Hindlimb muscle (tissue), 1 donor: ENCODE data around the gene GNAS. TPM values are rescaled to one million over a fixed set of nuclear protein-coding genes. Genes with fewer than 3 reads are reported as not detected.
"Not testable (repeated sequence)": the region's sequence is repeated elsewhere in the genome, so short reads cannot be mapped to it uniquely, and the experiment has no call there.

ENCODE experiments used
- DNase-seq: peaks from one replicate; pipeline ENCODE4 v3.0.0-alpha.2; 2013
- polyA plus RNA-seq: library from polyadenylated mRNA; unstranded; fragments of 120-200 nt; gene quantifications from one replicate; pipeline ENCODE4 v1.2.1, GENCODE V29; 2013; ENCODE audit not compliant: insufficient read length

Gene GNAS
- polyA plus RNA-seq, 1 donor = 3,728 TPM

- DNase-seq = no peak
Observed at GRCh38 chr20:58932170-58932569, 79.7 kb downstream of the GNAS start.

GRCh38 chr20:58938078-58938477 lies 85.6 kb downstream of the GNAS start:
- DNase-seq = no peak

DNA sequence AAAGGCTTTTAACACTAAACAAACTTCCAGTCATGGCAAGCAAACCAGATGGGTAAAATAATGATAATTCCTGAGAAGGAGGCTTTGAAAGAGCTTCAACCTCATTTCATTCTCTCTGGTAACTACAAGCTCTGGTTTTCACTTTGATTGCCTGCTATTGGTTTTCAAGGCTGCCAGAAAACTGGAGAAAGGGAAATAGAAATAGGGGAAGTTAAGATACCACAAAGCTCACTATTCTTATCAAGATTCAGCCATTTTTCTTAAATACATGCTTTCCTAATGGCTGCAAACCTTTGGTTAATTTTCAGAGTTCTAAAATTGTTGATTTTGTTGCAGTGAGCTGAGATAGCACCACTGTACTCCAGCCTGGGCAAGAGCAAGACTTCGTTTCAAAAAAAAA lies 86.0 kb downstream of the GNAS start:
- DNase-seq = no peak

- DNase-seq = no peak
Observed at GRCh38 chr20:58941471-58941870, 89.0 kb downstream of the GNAS start.

- no peak for DNase-seq
Observed at GRCh38 chr20:58942549-58942948, 90.0 kb downstream of the GNAS start.

- DNase-seq = no peak
Observed at GRCh38 chr20:58944610-58945009, 92.1 kb downstream of the GNAS start.

- no peak for DNase-seq
Observed at GRCh38 chr20:58945965-58946631, 93.6 kb downstream of the GNAS start.

DNA sequence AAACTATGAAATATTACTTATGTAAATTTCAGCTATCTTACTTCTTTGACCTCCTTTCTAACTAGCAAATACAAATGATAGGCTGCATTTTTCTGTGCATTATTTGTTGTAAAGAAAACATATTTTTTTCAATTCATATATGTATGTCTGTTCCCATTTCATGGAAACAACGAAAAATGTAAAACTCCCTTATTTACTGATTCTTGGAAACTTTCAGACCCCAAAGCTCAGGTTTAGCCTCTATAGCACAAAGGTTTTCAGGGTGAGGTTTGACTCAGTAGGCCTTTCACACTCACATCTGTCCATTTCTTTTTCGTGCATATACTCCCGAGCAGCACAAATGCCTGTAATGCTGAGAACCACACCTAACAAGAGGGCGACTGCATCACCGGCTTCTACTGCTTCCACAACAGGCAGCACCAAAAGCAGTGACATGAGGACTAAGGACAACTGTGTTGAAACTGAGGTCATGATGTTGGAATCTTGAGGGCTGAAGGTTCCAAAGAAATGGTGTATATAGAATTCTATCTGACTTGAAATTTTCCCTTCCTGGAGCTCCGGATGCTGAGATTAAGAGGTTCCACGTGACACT lies 95.4 kb downstream of the GNAS start:
- not testable (repeated sequence) for DNase-seq

- DNase-seq = no peak
Observed at GRCh38 chr20:58950603-58951002, 98.1 kb downstream of the GNAS start.

- no peak for DNase-seq
Observed at GRCh38 chr20:58953050-58953449, 100.5 kb downstream of the GNAS start.

- no peak for DNase-seq
Observed at GRCh38 chr20:58956078-58956477, 103.6 kb downstream of the GNAS start.

DNA sequence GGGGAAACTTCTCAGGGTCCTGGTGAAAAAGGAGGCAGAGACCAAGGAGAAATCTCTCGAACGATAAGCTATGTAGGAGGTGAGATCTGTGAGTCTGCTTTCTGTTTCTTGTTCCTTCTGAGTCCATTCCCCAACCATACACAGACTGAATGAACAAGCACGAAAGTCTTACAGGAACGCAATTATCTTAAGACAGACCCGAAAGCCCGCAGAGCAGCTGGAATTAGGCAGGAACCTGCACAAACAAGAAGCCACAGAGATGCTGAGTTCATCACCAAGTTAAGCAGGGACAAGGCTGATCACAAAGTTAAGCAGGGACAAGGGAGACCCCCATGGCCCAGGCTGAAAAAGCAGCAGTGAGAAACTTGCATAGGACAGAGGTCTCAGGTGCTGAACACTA lies 107.1 kb downstream of the GNAS start:
- DNase-seq = no peak

Other genes starting within 250 kb of the GNAS start
- 71.0 TPM for gene STX16, start 201.4 kb upstream of the GNAS start, polyA plus RNA-seq
- 42.6 TPM for gene NPEPL1, start 159.9 kb upstream of the GNAS start, polyA plus RNA-seq
- gene GNAS-AS1, start 1.8 kb upstream of the GNAS start, polyA plus RNA-seq = 2.5 TPM
- gene NELFCD, start 128.5 kb downstream of the GNAS start, polyA plus RNA-seq = 61.0 TPM
- gene CTSZ, start 154.5 kb downstream of the GNAS start, polyA plus RNA-seq = 77.6 TPM
- gene TUBB1, start 166.7 kb downstream of the GNAS start, polyA plus RNA-seq = 0.67 TPM
- 140 TPM for gene ATP5F1E, start 179.6 kb downstream of the GNAS start, polyA plus RNA-seq
- gene PRELID3B, start 190.1 kb downstream of the GNAS start, polyA plus RNA-seq = 40.5 TPM